Stimulated activated CD4-positive, alpha-beta T cell treated with anti-CD3 and anti-CD28 coated beads, Interleukin-4, amount 100 ng/mL, for 24 hours (primary cell): Measurements from ENCODE around the gene HSPB9.
"Not testable (repeated sequence)": the region's sequence is repeated elsewhere in the genome, so short reads cannot be mapped to it uniquely, and the experiment has no call there.

Experiments used
- DNase-seq: peaks from one replicate; pipeline ENCODE4 v3.0.0-alpha.2; 2020

Gene HSPB9

GRCh38 chr17:42120161-42120769 is 2.3 kb upstream of the HSPB9 start:
- no peak for DNase-seq

- DNase-seq: peak; percentile 80
These were observed 1.5 kb upstream of the HSPB9 start, which contains the start of gene KAT2A for GRCh38 chr17:42120770-42121769. Gene KAT2A (minus strand): TSS chr17:42121367. CDS start chr17:42121304, 63 bp downstream.

GRCh38 chr17:42124256-42124655 is 1.7 kb downstream of the HSPB9 start:
- no peak for DNase-seq

GRCh38 chr17:42125565-42125964 is 3.0 kb downstream of the HSPB9 start:
- no peak for DNase-seq

- no peak for DNase-seq
These were observed 4.2 kb downstream of the HSPB9 start for GRCh38 chr17:42126836-42127235.

GRCh38 chr17:42127414-42127813 is 4.8 kb downstream of the HSPB9 start:
- no peak for DNase-seq

GRCh38 chr17:42129109-42129837 is 6.7 kb downstream of the HSPB9 start:
- no peak for DNase-seq

GRCh38 chr17:42130310-42130936 is 7.8 kb downstream of the HSPB9 start:
- no peak for DNase-seq

GRCh38 chr17:42131232-42131631 is 8.6 kb downstream of the HSPB9 start:
- DNase-seq: no peak

GRCh38 chr17:42131981-42132432 is 9.4 kb downstream of the HSPB9 start:
- DNase-seq: no peak

- DNase-seq: peak; percentile 44
These were observed 10.3 kb downstream of the HSPB9 start for GRCh38 chr17:42132941-42133340.

GRCh38 chr17:42133461-42134041 is 10.9 kb downstream of the HSPB9 start:
- peak; percentile 32 for DNase-seq

- no peak for DNase-seq
These were observed 12.5 kb downstream of the HSPB9 start for GRCh38 chr17:42135151-42135550.

- DNase-seq: no peak
These were observed 13.4 kb downstream of the HSPB9 start for GRCh38 chr17:42135664-42136653.

- no peak for DNase-seq
These were observed 14.0 kb downstream of the HSPB9 start for GRCh38 chr17:42136654-42137051.

GRCh38 chr17:42138749-42139492 is 16.3 kb downstream of the HSPB9 start:
- no peak for DNase-seq

- not testable (repeated sequence) for DNase-seq
These were observed 18.1 kb downstream of the HSPB9 start for GRCh38 chr17:42140690-42141089.

GRCh38 chr17:42141382-42141781 is 18.8 kb downstream of the HSPB9 start:
- DNase-seq: no peak

GRCh38 chr17:42142371-42142896 is 19.8 kb downstream of the HSPB9 start:
- no peak for DNase-seq

- DNase-seq: not testable (repeated sequence)
These were observed 20.5 kb downstream of the HSPB9 start for GRCh38 chr17:42143138-42143537.
